Keratinocyte (primary cell): Measurements from ENCODE around the gene SFSWAP. TPM values are rescaled to one million over a fixed set of nuclear protein-coding genes. Genes with fewer than 3 reads are reported as not detected.

Source experiments
- DNase-seq: peaks from one replicate; pipeline ENCODE4 v3.0.0-alpha.2; 2011; ENCODE audit warnings: low read depth, missing footprints, low spot score
- FAIRE-seq: peaks from 2 replicates; lab custom pipeline; 2011; peaks lifted over from hg19 to GRCh38; lab: Jason Lieb, UNC
- H2AFZ ChIP-seq: 2 replicates; pipeline ENCODE4 v1.6.0; 2012; ENCODE audit warnings: low read length, control low read depth, inconsistent platforms; ENCODE audit not compliant: control insufficient read depth
- H3K27ac ChIP-seq: 2 replicates; pipeline ENCODE4 v1.5.1; 2011; ENCODE audit warnings: low read length; ENCODE audit not compliant: control insufficient read depth, insufficient read depth
- H3K27me3 ChIP-seq: 3 replicates; pipeline ENCODE4 v1.6.0; 2011; ENCODE audit warnings: low read length; ENCODE audit not compliant: control insufficient read depth, insufficient read depth; ENCODE audit errors: extremely low read depth
- H3K36me3 ChIP-seq, 2 experiments: 2 replicates in 1 of 2; 3 replicates in 1 of 2; pipeline ENCODE4 v1.5.1; 2011; ENCODE audit warnings: low read length in 2 of 2, mild to moderate bottlenecking in 1 of 2; ENCODE audit not compliant: control insufficient read depth in 2 of 2, insufficient read depth in 2 of 2; ENCODE audit errors: extremely low read depth in 1 of 2
- H3K4me1 ChIP-seq: 3 replicates; pipeline ENCODE4 v1.5.1; 2011; ENCODE audit warnings: low read length; ENCODE audit not compliant: control insufficient read depth, insufficient read depth; ENCODE audit errors: extremely low read depth
- H3K4me2 ChIP-seq: 3 replicates; pipeline ENCODE4 v1.6.0; 2011; ENCODE audit warnings: low read depth, low read length; ENCODE audit not compliant: control insufficient read depth, insufficient read depth; ENCODE audit errors: extremely low read depth
- H3K4me3 ChIP-seq, 3 experiments: fragments of 200-600 bp in 1 of 3; sonication (generic) in 1 of 3; 2 replicates in 2 of 3; 3 replicates in 1 of 3; pipeline ENCODE4 v1.5.1; 2011 to 2016; ENCODE audit warnings: low read length in 3 of 3, mild to moderate bottlenecking in 3 of 3, control low read depth in 2 of 3, inconsistent platforms in 1 of 3, low read depth in 1 of 3, mixed read lengths in 1 of 3, mixed run types in 1 of 3, moderate library complexity in 1 of 3; ENCODE audit not compliant: control insufficient read depth in 2 of 3, insufficient read depth in 2 of 3; ENCODE audit errors: extremely low read depth in 1 of 3
- H3K79me2 ChIP-seq: 2 replicates; pipeline ENCODE4 v1.6.0; 2012; ENCODE audit warnings: low read length; ENCODE audit not compliant: control insufficient read depth, insufficient read depth
- H3K9ac ChIP-seq: 3 replicates; pipeline ENCODE4 v1.6.0; 2011; ENCODE audit warnings: low read length; ENCODE audit not compliant: control insufficient read depth, insufficient read depth; ENCODE audit errors: extremely low read depth
- H3K9me1 ChIP-seq: 3 replicates; pipeline ENCODE4 v1.6.0; 2011; ENCODE audit warnings: low read length; ENCODE audit not compliant: control insufficient read depth, insufficient read depth; ENCODE audit errors: extremely low read depth
- H3K9me3 ChIP-seq: 2 replicates; pipeline ENCODE4 v1.5.1; 2012; ENCODE audit warnings: low read depth, low read length; ENCODE audit not compliant: control insufficient read depth
- H4K20me1 ChIP-seq: 3 replicates; pipeline ENCODE4 v1.6.0; 2011; ENCODE audit warnings: low read length; ENCODE audit not compliant: control insufficient read depth, insufficient read depth; ENCODE audit errors: extremely low read depth
- EZH2 ChIP-seq: IDR thresholded peaks from one replicate; pipeline ENCODE4 v1.6.1; 2012; ENCODE audit warnings: inconsistent platforms, mild to moderate bottlenecking, low read length, moderate library complexity
- dilution Hi-C: fragments of 300-500 bp; cut with MboI; formaldehyde crosslinking; loops from one replicate; pipeline ENCODE4 v1.7.0; 2020; ENCODE audit warnings: low sequenced_read_pairs; ENCODE audit not compliant: extremely low pct_ligation_motif_present
- polyA plus RNA-seq, 5 experiments: library from polyadenylated mRNA; depleted of rRNA in 3 of 5; stranded (reverse) in 3 of 5; stranded (forward) in 1 of 5; unstranded in 1 of 5; fragments of >200 nt; gene quantifications; 1 replicate in 1 of 5; 2 replicates in 3 of 5; 3 replicates in 1 of 5; pipeline versions ENCODE4 v1.2.1 to v1.2.3, GENCODE V29; 2011 to 2012; ENCODE audit warnings: missing spikeins in 2 of 5, low read depth in 1 of 5, low replicate concordance in 1 of 5
- TF ChIP-seq, protein P1 (sequence below), 3 experiments: IDR thresholded peaks in 1 of 3; conservative IDR thresholded peaks in 1 of 3; optimal IDR thresholded peaks in 1 of 3; 2 replicates in 2 of 3; 3 replicates in 1 of 3; pipeline versions ENCODE3 to v1.5.1; 2011; ENCODE audit warnings: low read length in 3 of 3, mild to moderate bottlenecking in 3 of 3, moderate library complexity in 2 of 3, control low read depth in 1 of 3, inconsistent platforms in 1 of 3; ENCODE audit not compliant: insufficient read depth in 2 of 3; ENCODE audit errors: extremely low read depth in 1 of 3

SFSWAP gene
- polyA plus RNA-seq, 1 donor (not counting 4 experiments of a cell fraction or from before 2014, with no cell fraction given): 13.1 TPM

- Histone ChIP-seq H3K4me2 (no peak overlapping the region), H3K27ac (no peak overlapping the region), H2AFZ (no peak overlapping the region), H3K9me1 (no peaks in the 10 kb centered on the region), H3K27me3 (no peaks in the 10 kb centered on the region), H3K4me3 (no peak overlapping the region), H3K79me2 (no peaks in the 10 kb centered on the region), H3K4me1 (peaks cover 14% of the 10 kb centered on the region), H3K36me3 (peaks cover 10 to 15% of the 10 kb centered on the region in 2 experiments), H4K20me1 (no peaks in the 10 kb centered on the region), H3K9me3 (no peaks in the 10 kb centered on the region), H3K9ac (no peak overlapping the region)
- FAIRE-seq (no peak), DNase-seq (no peak)
- dilution Hi-C loops: no loop called here
- TF ChIP-seq, protein P1, sequence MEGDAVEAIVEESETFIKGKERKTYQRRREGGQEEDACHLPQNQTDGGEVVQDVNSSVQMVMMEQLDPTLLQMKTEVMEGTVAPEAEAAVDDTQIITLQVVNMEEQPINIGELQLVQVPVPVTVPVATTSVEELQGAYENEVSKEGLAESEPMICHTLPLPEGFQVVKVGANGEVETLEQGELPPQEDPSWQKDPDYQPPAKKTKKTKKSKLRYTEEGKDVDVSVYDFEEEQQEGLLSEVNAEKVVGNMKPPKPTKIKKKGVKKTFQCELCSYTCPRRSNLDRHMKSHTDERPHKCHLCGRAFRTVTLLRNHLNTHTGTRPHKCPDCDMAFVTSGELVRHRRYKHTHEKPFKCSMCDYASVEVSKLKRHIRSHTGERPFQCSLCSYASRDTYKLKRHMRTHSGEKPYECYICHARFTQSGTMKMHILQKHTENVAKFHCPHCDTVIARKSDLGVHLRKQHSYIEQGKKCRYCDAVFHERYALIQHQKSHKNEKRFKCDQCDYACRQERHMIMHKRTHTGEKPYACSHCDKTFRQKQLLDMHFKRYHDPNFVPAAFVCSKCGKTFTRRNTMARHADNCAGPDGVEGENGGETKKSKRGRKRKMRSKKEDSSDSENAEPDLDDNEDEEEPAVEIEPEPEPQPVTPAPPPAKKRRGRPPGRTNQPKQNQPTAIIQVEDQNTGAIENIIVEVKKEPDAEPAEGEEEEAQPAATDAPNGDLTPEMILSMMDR (optimal IDR thresholded peaks at IDR 0.05 in 1 of 3, IDR thresholded peaks at IDR 0.05 in 1 of 3, conservative IDR thresholded peaks at IDR 0.05 in 1 of 3; ENCODE audit: extremely low read depth in 1 of 3, insufficient read depth in 2 of 3, low read length in 3 of 3): no peak
- no peak for TF ChIP-seq EZH2
These were observed 86.7 kb downstream of the SFSWAP start for GRCh38 chr12:131797588-131797934.

GRCh38 chr12:131799195-131799594 is 88.3 kb downstream of the SFSWAP start:
- dilution Hi-C loops: no loop called here
- no peak for TF ChIP-seq EZH2
- TF ChIP-seq, protein P1 (optimal IDR thresholded peaks at IDR 0.05 in 1 of 3, IDR thresholded peaks at IDR 0.05 in 1 of 3, conservative IDR thresholded peaks at IDR 0.05 in 1 of 3; ENCODE audit: extremely low read depth in 1 of 3, insufficient read depth in 2 of 3, low read length in 3 of 3): no peak
- FAIRE-seq: no peak
- H3K9ac ChIP-seq: no peak overlapping the region
- H3K4me3 ChIP-seq: no peak overlapping the region
- H3K9me1 ChIP-seq: no peaks in the 10 kb centered on the region
- H4K20me1 ChIP-seq: no peaks in the 10 kb centered on the region
- no peaks in the 10 kb centered on the region for H3K79me2 ChIP-seq
- no peak for DNase-seq
- peaks cover 20% of the 10 kb centered on the region for H3K4me1 ChIP-seq
- no peak overlapping the region for H3K4me2 ChIP-seq
- no peaks in the 10 kb centered on the region for H3K9me3 ChIP-seq
- H2AFZ ChIP-seq: no peak overlapping the region
- H3K27me3 ChIP-seq: no peaks in the 10 kb centered on the region
- peaks cover 10 to 13% of the 10 kb centered on the region in 2 experiments for H3K36me3 ChIP-seq
- no peak overlapping the region for H3K27ac ChIP-seq
